ENCODE measurements around the gene EIF4ENIF1.

DNA sequence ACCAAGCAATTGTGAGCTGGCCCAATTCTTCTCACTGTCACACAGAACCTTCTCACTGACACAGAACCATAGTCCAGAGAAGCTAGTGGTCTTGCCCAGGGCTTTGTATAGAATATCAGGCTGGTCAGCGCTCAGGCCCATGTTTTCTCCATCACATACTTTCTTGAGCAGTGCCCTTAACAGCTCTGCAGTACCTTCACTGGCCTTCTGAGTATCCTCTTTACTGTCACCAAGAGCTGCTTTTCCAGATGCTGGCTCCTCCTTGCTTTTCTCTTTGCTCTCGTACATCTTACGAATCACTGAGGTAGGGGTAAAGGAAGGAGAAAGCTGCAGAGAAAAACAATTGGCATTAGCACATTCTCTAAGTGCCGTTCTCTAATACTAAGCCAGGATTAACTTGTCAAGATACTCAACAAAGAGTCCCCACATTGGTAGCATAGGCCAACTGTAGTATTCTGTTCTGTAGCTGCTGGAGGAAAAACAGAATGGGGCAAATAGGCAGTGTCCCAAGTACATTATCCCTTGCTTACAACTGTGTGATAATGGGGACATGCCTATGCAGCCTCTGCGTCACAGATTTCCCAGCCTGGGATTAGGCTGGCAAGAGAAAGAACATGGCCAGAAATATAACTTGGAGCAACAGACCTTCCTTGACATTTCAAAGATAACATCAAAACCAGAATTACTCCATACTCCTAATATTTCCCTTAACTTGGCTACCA lies 46.7 kb downstream of the EIF4ENIF1 start:
- TF ChIP-seq YY1 (IDR thresholded peaks at IDR 0.05; ENCODE audit: insufficient read depth, insufficient read length) (no peak), ZNF274 (IDR thresholded peaks at IDR 0.05; ENCODE audit: low read depth, low read length) (no peak), SUZ12 (IDR thresholded peaks at IDR 0.05; ENCODE audit: extremely low read depth, insufficient read depth, insufficient read length) (no peak)

Measured in NT2/D1 (cell line).